Central memory CD8-positive, alpha-beta T cell (primary cell): ENCODE data around the gene BASP1.
"Not testable (repeated sequence)": the region's sequence is repeated elsewhere in the genome, so short reads cannot be mapped to it uniquely, and the experiment has no call there.

ENCODE experiments used
- ATAC-seq: fragments of 150-1000 bp; cut with Tn5 transposase; replicated peaks from 2 replicates; pipeline ENCODE4 v1.10.0; 2022; ENCODE audit warnings: mild to moderate bottlenecking, moderate FRiP score, moderate number of reproducible peaks; ENCODE audit not compliant: poor library complexity, severe bottlenecking; ENCODE audit errors: extremely low read depth
- DNase-seq, 2 donors: peaks; one replicate each; pipeline ENCODE4 v3.0.0; 2021; ENCODE audit warnings: low spot score in 2 of 2
- H3K27ac Mint-ChIP-seq: one replicate; pipeline ENCODE4 v1.8.0; 2022; ENCODE audit warnings: low read depth, mild to moderate bottlenecking, moderate library complexity, mixed read lengths
- H3K27me3 Mint-ChIP-seq: one replicate; pipeline ENCODE4 v1.8.0; 2022; ENCODE audit warnings: mixed read lengths
- H3K36me3 Mint-ChIP-seq: one replicate; pipeline ENCODE4 v1.8.0; 2022; ENCODE audit warnings: mild to moderate bottlenecking, moderate library complexity, mixed read lengths; ENCODE audit not compliant: insufficient read depth
- H3K4me1 Mint-ChIP-seq: one replicate; pipeline ENCODE4 v1.8.0; 2022; ENCODE audit warnings: mixed read lengths
- H3K4me3 Mint-ChIP-seq: one replicate; pipeline ENCODE4 v1.8.0; 2022; ENCODE audit warnings: mild to moderate bottlenecking, moderate library complexity, mixed read lengths
- H3K9me3 Mint-ChIP-seq: one replicate; pipeline ENCODE4 v1.8.0; 2022; ENCODE audit warnings: mixed read lengths

The BASP1 gene

DNA sequence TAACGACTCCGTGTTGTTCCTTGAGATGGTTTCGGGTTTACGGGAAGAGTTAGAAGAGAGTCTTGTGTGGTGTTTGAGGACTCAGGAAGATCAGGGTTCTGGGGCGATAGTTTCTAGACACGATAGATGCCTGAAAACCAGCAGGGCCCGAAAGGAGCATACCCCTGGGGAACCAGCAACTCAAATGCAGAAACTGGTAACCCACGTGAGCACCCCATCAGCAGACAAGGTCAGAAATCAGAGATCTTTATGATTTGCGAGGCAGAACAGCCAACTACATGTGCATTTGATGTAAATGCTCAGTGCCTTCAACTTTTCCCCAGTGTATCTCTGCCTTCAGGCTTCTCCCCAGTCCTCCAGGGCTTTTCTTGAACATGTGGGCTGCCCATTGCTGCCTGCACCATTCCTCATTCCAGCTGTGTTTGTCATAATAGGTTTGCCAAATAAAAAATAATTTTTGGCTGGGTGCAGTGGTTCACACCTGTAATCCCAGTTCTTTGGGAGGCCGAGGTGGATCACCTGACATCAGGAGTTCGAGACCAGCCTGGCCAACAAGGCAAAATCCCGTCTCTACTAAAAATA lies 75.1 kb downstream of the BASP1 start:
- H3K4me1 Mint-ChIP-seq: no peaks in the 10 kb centered on the region
- no peak overlapping the region for H3K4me3 Mint-ChIP-seq

GRCh38 chr5:17294639-17295311 lies 77.3 kb downstream of the BASP1 start:
- Mint-ChIP-seq H3K27me3 (no peaks in the 10 kb centered on the region), H3K4me3 (no peak overlapping the region), H3K27ac (no peak overlapping the region), H3K36me3 (no peaks in the 10 kb centered on the region), H3K4me1 (no peaks in the 10 kb centered on the region), H3K9me3 (no peaks in the 10 kb centered on the region)
- DNase-seq (no peak), ATAC-seq (no peak)

More for the DNA sequence above, 75.1 kb downstream of the BASP1 start:
- no peaks in the 10 kb centered on the region for H3K27me3 Mint-ChIP-seq
- peaks cover 14% of the 10 kb centered on the region for H3K9me3 Mint-ChIP-seq
- no peaks in the 10 kb centered on the region for H3K36me3 Mint-ChIP-seq
- DNase-seq: no peak
- H3K27ac Mint-ChIP-seq: no peak overlapping the region
- ATAC-seq: no peak

- no peak for DNase-seq
- Mint-ChIP-seq H3K27me3 (no peaks in the 10 kb centered on the region), H3K9me3 (peaks cover 6% of the 10 kb centered on the region), H3K4me1 (no peaks in the 10 kb centered on the region), H3K36me3 (no peaks in the 10 kb centered on the region), H3K4me3 (no peak overlapping the region), H3K27ac (no peak overlapping the region)
- ATAC-seq: no peak
These were observed 78.2 kb downstream of the BASP1 start for GRCh38 chr5:17295671-17296070.

DNA sequence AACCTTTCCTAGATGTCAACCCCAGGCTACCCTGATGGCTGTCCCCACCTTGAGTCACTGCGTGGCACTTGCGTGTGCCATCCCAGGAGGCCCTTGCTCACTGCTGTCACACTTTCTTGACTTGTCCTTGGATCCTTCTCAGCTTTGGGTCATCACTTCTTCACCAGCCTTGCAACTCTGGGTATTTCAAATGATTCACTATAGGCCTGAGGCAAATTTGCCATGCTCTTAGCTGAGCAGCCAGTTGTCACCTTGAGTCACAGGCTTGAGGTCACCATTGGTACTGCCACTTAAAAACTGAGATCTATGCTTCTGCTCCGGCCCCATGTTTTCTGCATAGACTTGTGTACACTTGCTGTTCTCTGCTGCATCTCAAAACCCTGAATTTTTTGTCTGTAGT lies 84.7 kb downstream of the BASP1 start:
- ATAC-seq: no peak
- DNase-seq: no peak
- peaks cover 6% of the 10 kb centered on the region for H3K9me3 Mint-ChIP-seq
- H3K27ac Mint-ChIP-seq: no peak overlapping the region
- H3K4me1 Mint-ChIP-seq: no peaks in the 10 kb centered on the region
- H3K27me3 Mint-ChIP-seq: no peaks in the 10 kb centered on the region
- no peaks in the 10 kb centered on the region for H3K36me3 Mint-ChIP-seq
- H3K4me3 Mint-ChIP-seq: no peak overlapping the region

GRCh38 chr5:17302604-17303003 lies 85.2 kb downstream of the BASP1 start:
- peaks cover 10% of the 10 kb centered on the region for H3K9me3 Mint-ChIP-seq
- DNase-seq (no peak), ATAC-seq (no peak)
- H3K4me1 Mint-ChIP-seq: no peaks in the 10 kb centered on the region
- H3K36me3 Mint-ChIP-seq: no peaks in the 10 kb centered on the region
- H3K27ac Mint-ChIP-seq: no peak overlapping the region
- no peaks in the 10 kb centered on the region for H3K27me3 Mint-ChIP-seq
- H3K4me3 Mint-ChIP-seq: no peak overlapping the region

GRCh38 chr5:17304282-17304681 lies 86.9 kb downstream of the BASP1 start:
- ATAC-seq (no peak), DNase-seq (no peak)
- Mint-ChIP-seq H3K27me3 (no peaks in the 10 kb centered on the region), H3K9me3 (peaks cover 11% of the 10 kb centered on the region), H3K36me3 (no peaks in the 10 kb centered on the region), H3K4me3 (no peak overlapping the region), H3K4me1 (no peaks in the 10 kb centered on the region), H3K27ac (no peak overlapping the region)

GRCh38 chr5:17305017-17305416 lies 87.6 kb downstream of the BASP1 start:
- Mint-ChIP-seq H3K27ac (no peak overlapping the region), H3K4me1 (no peaks in the 10 kb centered on the region), H3K9me3 (peaks cover 15% of the 10 kb centered on the region), H3K27me3 (no peaks in the 10 kb centered on the region), H3K36me3 (no peaks in the 10 kb centered on the region), H3K4me3 (no peak overlapping the region)
- DNase-seq (no peak), ATAC-seq (no peak)

- H3K9me3 Mint-ChIP-seq: peaks cover 10% of the 10 kb centered on the region
- ATAC-seq (no peak), DNase-seq (no peak)
- no peaks in the 10 kb centered on the region for H3K4me1 Mint-ChIP-seq
- no peak overlapping the region for H3K4me3 Mint-ChIP-seq
- H3K27ac Mint-ChIP-seq: no peak overlapping the region
- no peaks in the 10 kb centered on the region for H3K36me3 Mint-ChIP-seq
- H3K27me3 Mint-ChIP-seq: no peaks in the 10 kb centered on the region
These were observed 88.7 kb downstream of the BASP1 start for GRCh38 chr5:17305964-17306725.

DNA sequence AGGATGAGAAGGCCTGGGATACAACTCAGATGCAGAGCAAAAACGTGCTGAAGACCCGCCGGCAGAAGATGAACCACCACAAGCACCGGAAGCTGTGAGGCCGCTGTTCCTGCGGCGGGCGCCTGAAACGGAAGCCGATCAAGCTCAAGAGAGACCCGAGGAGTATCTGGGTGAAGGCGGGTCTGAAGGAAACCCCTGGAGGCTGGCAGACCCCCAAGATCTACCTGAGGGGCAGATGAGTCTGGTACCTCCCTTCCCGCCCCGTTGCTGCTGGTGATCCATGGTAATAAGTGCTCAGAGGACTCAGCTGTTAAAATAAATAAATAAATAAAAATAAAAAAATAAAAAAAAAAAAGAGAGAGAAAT lies 89.3 kb downstream of the BASP1 start:
- ATAC-seq (no peak), DNase-seq (no peak)
- Mint-ChIP-seq H3K4me3 (no peak overlapping the region), H3K27me3 (no peaks in the 10 kb centered on the region), H3K27ac (no peak overlapping the region), H3K36me3 (no peaks in the 10 kb centered on the region), H3K4me1 (no peaks in the 10 kb centered on the region), H3K9me3 (peaks cover 10% of the 10 kb centered on the region)

DNA sequence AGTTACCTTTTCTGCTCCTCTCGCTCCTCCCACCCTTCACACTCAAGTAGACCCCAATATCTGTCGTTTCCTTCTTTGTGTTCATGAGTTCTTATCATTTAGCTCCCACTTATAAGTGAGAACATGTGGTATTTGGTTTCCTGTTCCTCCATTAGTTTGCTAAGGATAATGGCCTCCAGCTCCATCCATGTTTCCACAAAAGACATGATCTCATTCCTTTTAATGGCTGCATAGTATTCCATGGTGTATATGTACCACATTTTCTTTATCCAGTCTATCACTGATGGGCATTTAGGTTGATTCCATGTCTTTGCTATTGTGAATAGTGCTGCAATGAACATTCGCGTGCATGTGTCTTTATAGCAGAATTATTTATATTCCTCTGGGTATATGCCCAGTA lies 90.0 kb downstream of the BASP1 start:
- DNase-seq, H3K4me3 Mint-ChIP-seq, H3K9me3 Mint-ChIP-seq, ATAC-seq, H3K27me3 Mint-ChIP-seq, H3K4me1 Mint-ChIP-seq, H3K36me3 Mint-ChIP-seq, H3K27ac Mint-ChIP-seq: not testable (repeated sequence)

DNA sequence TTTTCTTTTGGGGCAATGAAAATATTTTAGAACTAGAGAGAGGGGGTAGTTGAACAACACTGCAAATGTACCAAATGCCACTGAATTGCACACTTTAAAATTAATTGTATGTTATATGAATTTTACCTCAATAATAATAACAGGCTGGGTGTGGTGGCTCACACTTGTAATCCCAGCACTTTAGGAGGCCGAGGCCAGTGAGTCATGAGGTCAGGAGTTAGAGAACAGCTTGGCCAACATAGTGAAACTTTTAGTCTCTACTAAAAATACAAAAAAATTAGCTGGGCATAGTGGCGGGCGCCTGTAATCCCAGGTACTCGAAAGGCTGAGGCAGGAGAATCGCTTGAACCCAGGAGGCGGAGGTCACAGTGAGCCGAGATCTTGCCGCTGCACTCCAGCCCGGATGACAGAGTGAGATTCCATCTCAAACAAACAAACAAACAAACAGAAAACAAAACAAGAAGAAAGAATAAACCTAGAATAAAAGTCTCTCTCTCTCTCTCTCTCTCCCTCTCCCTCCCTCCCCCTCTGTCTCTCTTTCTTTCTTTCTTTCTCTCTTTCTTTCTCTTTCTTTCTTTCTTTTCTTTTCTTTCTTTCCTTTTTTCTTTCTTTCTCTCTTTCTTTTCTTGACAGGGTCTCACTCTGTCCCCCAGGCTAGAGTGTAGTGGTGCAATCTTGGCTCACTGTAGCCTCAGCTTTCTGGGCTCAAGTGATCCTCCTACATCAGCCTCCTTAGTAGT lies 91.1 kb downstream of the BASP1 start:
- ATAC-seq: no peak
- H3K27me3 Mint-ChIP-seq: no peaks in the 10 kb centered on the region
- no peak overlapping the region for H3K27ac Mint-ChIP-seq
- no peak overlapping the region for H3K4me3 Mint-ChIP-seq
- H3K36me3 Mint-ChIP-seq: no peaks in the 10 kb centered on the region
- DNase-seq: no peak
- H3K4me1 Mint-ChIP-seq: no peaks in the 10 kb centered on the region
- H3K9me3 Mint-ChIP-seq: peaks cover 10% of the 10 kb centered on the region

DNA sequence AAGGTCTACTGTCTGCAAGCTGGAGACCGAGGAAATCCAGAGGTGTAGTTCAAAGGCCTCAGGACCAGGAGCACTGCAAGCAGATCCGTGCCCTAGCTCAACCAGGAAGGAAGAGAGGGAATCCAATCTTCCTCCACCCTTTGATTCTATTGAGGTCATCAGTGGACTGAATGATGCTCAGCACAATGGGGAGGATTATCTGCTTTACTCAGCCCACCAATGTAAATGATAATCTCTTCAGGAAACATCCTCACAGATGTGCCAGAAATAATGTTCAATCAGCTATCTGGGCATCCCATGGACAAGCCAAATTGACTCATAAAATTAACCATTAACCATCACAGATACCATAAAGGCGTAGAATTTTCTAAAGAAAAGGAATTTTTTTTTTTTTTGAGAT lies 92.0 kb downstream of the BASP1 start:
- H3K4me1 Mint-ChIP-seq: no peaks in the 10 kb centered on the region
- H3K4me3 Mint-ChIP-seq: no peak overlapping the region
- H3K27ac Mint-ChIP-seq: no peak overlapping the region
- no peaks in the 10 kb centered on the region for H3K36me3 Mint-ChIP-seq
- ATAC-seq (no peak), DNase-seq (no peak)
- H3K9me3 Mint-ChIP-seq: peaks cover 10% of the 10 kb centered on the region
- H3K27me3 Mint-ChIP-seq: no peaks in the 10 kb centered on the region
